Endothelial cell of umbilical vein (primary cell): ENCODE measurements around the gene FBXW10B.
"Not testable (repeated sequence)": the region's sequence is repeated elsewhere in the genome, so short reads cannot be mapped to it uniquely, and the experiment has no call there.

ENCODE experiments used
- EZH2 ChIP-seq: IDR thresholded peaks from 2 replicates; pipeline ENCODE4 v1.6.1; 2012; ENCODE audit warnings: borderline replicate concordance, low read depth, mild to moderate bottlenecking, moderate library complexity, low read length, inconsistent platforms; ENCODE audit not compliant: severe bottlenecking
- FOS ChIP-seq: IDR thresholded peaks from 2 replicates; pipeline ENCODE4 v1.6.1; 2011; ENCODE audit warnings: mild to moderate bottlenecking, low read length, moderate library complexity, borderline replicate concordance; ENCODE audit not compliant: insufficient read depth
- GATA2 ChIP-seq: IDR thresholded peaks from 2 replicates; pipeline ENCODE4 v1.7.0; 2011; ENCODE audit warnings: low read depth, mild to moderate bottlenecking, moderate library complexity, mixed read lengths, low read length; ENCODE audit not compliant: insufficient read length, insufficient read depth
- JUN ChIP-seq: IDR thresholded peaks from 2 replicates; pipeline ENCODE4 v1.6.1; 2011; ENCODE audit warnings: borderline replicate concordance, low read depth; ENCODE audit not compliant: insufficient read length, insufficient read depth
- MYC ChIP-seq: IDR thresholded peaks from one replicate; pipeline ENCODE4 v1.6.1; 2011; ENCODE audit warnings: mild to moderate bottlenecking, low read depth, low read length
- POLR2A ChIP-seq: IDR thresholded peaks from 2 replicates; pipeline ENCODE4 v1.6.1; 2012; ENCODE audit warnings: low read depth, mild to moderate bottlenecking, control low read depth, low read length
- POLR2AphosphoS5 ChIP-seq: IDR thresholded peaks from 2 replicates; pipeline ENCODE4 v1.6.1; 2012; ENCODE audit warnings: low read depth, mild to moderate bottlenecking, control low read depth, low read length, moderate library complexity; ENCODE audit not compliant: insufficient read depth
- TF ChIP-seq, protein P1 (sequence below), 2 donors: IDR thresholded peaks; 1 replicate in 1 of 2; 2 replicates in 1 of 2; pipeline ENCODE4 v1.5.1; 2011; ENCODE audit warnings: low read length in 2 of 2, mild to moderate bottlenecking in 2 of 2, moderate library complexity in 2 of 2, control low read depth in 1 of 2, inconsistent platforms in 1 of 2, low read depth in 1 of 2; ENCODE audit not compliant: insufficient read depth in 1 of 2; ENCODE audit errors: extremely low read depth in 1 of 2
- TF ChIP-seq, protein P2 (sequence below): IDR thresholded peaks from 2 replicates; pipeline ENCODE4 v1.6.1; 2011; ENCODE audit not compliant: insufficient read depth, insufficient read length

DNA sequence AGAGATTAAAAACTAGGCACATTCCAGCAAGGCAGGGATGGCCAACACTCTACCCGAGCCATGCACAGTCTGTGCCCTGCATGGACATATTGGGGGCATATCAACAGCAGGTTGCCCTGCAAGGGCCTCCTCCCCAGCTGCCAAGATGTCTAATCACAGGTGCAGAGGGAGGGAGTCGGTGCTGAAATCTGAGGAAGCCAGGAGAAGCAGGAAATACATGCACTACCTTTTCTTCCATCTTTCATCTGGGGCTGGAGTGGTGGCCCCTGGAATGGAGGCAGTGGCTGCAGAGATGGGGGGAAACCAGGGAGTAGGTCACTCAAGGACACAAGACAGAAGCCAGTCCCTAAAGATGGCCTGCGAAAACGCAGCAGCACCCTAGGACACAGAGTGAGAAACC is 3.8 kb upstream of the FBXW10B start:
- TF ChIP-seq, protein P1, sequence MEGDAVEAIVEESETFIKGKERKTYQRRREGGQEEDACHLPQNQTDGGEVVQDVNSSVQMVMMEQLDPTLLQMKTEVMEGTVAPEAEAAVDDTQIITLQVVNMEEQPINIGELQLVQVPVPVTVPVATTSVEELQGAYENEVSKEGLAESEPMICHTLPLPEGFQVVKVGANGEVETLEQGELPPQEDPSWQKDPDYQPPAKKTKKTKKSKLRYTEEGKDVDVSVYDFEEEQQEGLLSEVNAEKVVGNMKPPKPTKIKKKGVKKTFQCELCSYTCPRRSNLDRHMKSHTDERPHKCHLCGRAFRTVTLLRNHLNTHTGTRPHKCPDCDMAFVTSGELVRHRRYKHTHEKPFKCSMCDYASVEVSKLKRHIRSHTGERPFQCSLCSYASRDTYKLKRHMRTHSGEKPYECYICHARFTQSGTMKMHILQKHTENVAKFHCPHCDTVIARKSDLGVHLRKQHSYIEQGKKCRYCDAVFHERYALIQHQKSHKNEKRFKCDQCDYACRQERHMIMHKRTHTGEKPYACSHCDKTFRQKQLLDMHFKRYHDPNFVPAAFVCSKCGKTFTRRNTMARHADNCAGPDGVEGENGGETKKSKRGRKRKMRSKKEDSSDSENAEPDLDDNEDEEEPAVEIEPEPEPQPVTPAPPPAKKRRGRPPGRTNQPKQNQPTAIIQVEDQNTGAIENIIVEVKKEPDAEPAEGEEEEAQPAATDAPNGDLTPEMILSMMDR (IDR thresholded peaks at IDR 0.05; ENCODE audit: extremely low read depth in 1 of 2, insufficient read depth in 1 of 2, low read depth in 1 of 2, low read length in 2 of 2): not testable (repeated sequence)
- TF ChIP-seq EZH2, POLR2A, POLR2AphosphoS5, FOS, JUN, MYC, GATA2: not testable (repeated sequence)
- TF ChIP-seq, protein P2, sequence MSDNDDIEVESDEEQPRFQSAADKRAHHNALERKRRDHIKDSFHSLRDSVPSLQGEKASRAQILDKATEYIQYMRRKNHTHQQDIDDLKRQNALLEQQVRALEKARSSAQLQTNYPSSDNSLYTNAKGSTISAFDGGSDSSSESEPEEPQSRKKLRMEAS: not testable (repeated sequence)
